ENCODE results near the gene UBE2G1.
"Not testable (repeated sequence)": the region's sequence is repeated elsewhere in the genome, so short reads cannot be mapped to it uniquely, and the experiment has no call there.

Gene UBE2G1

DNA sequence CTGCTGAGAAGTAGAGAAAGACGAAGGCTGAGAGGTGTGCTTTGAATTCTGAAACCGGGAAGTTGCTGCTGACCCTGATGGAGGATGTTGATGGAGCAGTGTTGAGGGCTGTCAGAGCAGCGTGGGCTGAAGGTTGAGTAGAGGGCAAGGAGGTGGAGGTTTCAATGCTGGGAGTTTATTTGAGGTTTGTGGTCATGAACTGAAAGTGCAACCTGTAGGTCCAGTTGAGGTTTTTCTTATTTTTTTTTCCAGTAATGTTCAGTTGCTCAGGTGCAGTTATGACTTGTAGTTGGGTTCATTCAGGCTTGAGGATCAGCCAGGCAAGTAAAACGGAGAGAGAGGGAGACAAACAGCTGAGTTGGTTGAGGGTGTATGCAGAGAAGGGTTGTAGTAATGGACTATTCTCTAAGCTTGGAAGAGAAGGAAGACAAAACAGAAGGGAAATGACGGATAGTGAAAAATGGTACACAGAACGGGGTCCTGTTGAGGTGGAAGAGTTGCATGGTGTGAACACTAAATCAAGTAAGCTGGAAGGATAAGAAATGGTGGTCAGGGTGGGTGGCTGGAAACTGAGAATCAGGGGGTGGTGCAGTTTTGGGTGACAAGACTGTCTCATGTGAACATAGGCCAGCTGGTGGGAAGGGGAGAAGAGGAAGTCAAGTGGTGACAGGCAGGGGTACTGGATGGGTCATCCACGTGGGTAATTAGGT lies 8.7 kb upstream of the UBE2G1 start:
- peak; percentile 14 to 17 for DNase-seq

DNA sequence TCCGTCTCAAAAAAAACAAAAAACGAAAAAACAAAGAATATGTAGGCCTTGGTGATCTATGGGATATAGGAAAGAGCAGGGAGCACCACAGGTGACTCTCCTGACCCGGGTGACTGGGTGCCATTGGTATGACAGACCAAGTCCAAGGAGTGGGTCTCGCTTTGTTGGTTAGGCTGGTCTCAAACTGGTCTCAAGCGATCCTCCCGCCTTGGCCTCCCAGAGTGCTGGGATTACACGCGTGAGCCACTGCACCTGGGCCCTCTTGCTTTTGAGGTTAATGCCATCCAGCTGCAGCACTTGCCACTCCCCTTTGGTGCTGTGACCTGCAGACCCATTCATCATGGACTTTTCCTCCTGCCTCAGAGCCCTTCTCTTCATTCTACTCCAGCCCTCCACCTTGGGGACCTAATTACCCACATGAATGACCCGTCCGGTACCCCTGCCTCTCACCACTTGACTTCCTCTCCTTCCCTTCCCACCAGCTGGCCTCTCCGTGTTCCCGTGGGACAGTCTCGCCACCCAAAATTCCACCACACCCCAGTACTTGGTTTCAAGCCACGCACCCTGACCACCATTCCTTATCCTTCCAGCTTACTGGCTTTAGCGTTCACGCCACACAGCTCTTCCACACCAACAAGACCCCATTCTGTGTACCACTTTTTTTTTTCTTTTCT lies 3.2 kb upstream of the UBE2G1 start:
- no peak for DNase-seq

GRCh38 chr17:4368341-4368740 lies 1.9 kb upstream of the UBE2G1 start:
- no peak for DNase-seq

DNA sequence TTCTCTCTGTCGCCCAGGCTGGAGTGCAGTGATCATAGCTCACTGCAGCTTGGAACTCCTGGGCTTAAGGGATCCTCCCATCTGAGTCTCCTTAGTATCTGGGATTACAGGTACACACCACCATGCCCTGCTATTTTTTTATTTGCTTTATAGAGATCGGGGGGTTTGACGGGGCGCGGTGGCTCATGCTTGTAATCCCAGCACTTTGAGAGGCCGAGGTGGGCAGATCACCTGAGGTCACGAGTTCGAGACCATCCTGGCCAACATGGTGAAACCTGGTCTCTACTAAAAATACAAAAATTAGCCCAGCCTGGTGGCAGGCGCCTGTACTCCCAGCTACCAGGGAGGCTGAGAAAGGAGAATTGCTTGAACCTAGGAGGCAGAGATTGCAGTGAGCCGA lies 702 bp upstream of the UBE2G1 start:
- DNase-seq = not testable (repeated sequence)

- DNase-seq = peak; percentile 9 to 13
These were observed 698 bp downstream of the UBE2G1 start for GRCh38 chr17:4365628-4366326.

- peak; percentile 84 to 88 for DNase-seq
These were observed 1.3 kb downstream of the UBE2G1 start for GRCh38 chr17:4365103-4365627.

- DNase-seq = no peak
These were observed 1.8 kb downstream of the UBE2G1 start for GRCh38 chr17:4364622-4365041.

DNA sequence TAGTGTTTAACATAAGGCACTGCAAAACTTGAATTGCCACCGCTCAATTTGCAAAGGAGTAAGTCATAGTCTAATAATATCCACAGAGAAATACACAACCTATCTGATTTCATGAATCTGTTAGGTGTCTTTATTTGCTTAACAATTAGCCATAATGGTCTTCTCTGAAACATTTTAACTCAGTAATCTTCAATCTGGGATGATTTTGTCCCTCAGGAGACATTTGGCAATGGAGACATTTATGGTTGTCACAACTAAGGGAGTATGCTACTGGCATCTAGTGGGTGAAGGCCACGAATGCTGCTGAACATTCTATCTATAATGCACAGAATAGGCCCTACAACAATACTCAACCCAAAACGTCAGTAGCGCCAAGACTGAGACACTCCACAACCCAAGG lies 4.3 kb downstream of the UBE2G1 start:
- no peak for DNase-seq

- no peak for DNase-seq
These were observed 8.3 kb downstream of the UBE2G1 start for GRCh38 chr17:4358154-4358553.

DNA sequence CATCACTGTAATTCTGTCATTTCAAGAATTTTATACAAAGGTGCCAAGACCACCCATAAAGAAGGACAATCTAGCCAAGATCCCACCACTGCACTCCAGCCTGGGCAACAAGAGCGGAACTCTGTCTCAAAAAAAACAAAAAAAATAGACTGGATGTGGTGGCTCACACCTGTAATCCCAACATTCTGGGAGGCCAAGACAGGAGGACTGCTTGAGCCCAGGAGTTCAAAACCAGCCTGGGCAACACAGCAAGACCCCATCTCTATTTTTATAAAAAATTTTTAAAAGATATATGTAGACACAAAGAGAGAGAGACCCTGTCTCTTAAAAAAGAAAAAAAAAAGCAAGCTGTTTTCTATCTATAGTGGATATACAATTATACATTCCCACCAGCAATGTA lies 8.8 kb downstream of the UBE2G1 start:
- DNase-seq = no peak

GRCh38 chr17:4357030-4357628 lies 9.3 kb downstream of the UBE2G1 start:
- DNase-seq = no peak

GRCh38 chr17:4354862-4355514 lies 11.5 kb downstream of the UBE2G1 start:
- no peak for DNase-seq

DNA sequence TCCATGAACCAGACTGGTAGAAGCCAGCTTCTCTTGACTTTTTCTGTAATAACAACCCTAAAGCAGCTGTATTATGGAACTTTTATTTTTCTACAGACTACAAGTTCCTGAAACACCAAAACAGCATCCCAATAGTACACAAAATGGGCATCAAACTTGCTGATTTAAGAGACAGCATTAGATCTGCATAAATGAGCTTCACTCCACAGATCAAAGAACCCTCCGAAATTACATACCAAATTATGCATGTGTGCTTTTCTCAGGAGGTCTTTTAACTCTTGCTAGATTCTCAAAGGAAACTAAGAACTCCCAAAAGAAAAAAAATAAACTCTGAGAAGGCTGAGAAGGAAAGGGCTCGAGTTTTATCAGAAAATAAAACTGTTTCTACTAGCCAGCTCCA lies 12.3 kb downstream of the UBE2G1 start:
- no peak for DNase-seq

GRCh38 chr17:4350214-4350613 lies 16.3 kb downstream of the UBE2G1 start:
- DNase-seq = not testable (repeated sequence)

- no peak for DNase-seq
These were observed 20.8 kb downstream of the UBE2G1 start for GRCh38 chr17:4345581-4346252.

- DNase-seq = no peak
These were observed 21.5 kb downstream of the UBE2G1 start for GRCh38 chr17:4344926-4345325.

DNA sequence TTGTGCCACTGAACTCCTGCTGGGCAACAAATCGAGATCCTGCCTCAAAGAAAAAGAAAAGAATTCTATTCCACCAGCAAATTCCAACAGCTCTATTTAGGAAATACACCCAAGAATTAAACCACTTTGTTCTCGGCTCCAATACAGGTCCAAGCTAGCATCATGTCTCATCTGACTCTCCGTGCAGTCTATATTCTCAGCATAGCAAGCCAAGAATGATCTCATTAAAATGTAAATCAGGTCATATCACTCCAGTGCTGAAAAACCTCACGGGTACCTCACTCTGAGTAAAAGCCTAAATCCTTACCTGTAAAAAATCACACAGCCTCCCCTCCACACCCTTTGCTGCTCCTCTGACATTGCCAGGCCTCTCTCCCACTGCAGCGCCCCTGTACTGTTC lies 23.9 kb downstream of the UBE2G1 start:
- no peak for DNase-seq

GRCh38 chr17:4341616-4341977 lies 24.9 kb downstream of the UBE2G1 start:
- no peak for DNase-seq

DNA sequence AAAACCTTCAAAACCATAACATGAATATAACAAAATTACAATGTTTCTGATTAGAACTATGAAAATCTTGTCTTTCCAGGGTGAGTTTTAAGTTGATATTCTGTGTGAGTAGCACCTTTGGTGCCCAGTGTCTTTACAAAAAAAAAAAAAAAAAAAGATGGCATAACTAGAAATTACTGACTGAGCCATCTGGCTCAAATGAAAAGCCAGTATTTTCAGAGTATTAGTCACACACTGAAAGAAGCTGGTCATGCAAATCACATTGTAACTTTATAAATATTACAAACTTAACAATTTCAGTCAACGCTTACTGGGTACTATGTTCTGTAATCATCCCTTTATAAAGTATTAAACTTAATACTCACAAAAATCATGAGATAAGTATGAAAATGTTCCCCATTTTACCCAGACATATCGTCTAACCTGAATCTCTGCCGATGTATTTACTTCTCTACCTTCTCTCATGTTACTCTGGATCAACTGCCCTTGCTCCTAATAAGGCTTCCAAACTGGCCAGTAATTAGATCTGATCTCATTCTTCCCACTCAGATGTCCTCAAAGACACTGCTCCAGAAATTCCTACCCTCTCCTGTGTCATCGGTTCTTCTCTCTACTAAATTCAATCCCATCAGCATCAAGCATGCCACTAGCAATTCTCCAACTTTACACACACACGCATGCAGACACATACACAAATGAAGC lies 25.4 kb downstream of the UBE2G1 start:
- no peak for DNase-seq

DNA sequence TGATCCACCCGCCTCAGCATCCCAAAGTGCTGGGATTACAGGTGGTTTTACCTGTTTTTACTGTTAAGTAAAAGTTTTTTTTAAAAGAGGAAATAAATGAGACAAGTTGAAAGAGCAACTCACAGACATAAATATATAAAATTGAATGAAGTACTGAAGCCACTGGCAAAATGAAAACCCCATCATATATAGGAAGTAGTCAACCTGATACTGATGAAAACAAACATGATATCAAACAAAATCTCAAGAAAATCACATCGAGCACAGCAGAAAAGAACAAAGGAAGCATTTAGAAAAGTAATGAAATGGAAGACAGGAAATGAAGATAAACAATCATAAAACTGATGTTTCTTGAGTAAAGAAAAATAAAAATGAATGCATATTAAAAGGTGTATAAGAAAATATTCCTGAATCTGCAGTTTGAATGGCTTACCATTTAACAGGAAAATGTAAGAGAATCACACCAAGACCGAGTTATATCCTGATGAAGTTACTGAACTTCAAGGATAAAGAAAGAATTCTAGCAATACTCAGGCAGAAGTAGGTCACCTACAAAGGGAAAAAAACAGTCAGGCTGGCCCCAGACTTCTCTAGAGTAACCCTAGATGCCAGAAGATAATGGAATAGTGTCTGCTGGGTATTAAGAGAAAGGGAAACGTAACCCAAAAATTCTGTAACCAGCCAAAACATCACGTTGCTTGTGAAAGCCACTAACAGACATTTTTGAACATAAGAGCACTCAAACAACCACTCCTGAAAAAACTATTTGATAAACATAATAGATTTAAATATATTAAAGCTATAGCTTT lies 31.5 kb downstream of the UBE2G1 start:
- peak in 1 of 2 experiments; percentile 2 for DNase-seq

GRCh38 chr17:4334332-4334731 lies 32.1 kb downstream of the UBE2G1 start:
- DNase-seq = no peak

All from activated CD4-positive, alpha-beta T cell treated with anti-CD3 and anti-CD28 coated beads, Interleukin-2, amount 50 U/mL, for 4 hours (primary cell).